ENCODE measurements around the gene EPS15.

- TF ChIP-seq CTCF (conservative IDR thresholded peaks at IDR 0.05; ENCODE audit: low read depth, low read length) (no peak), EZH2 (IDR thresholded peaks at IDR 0.05; ENCODE audit: low read length, unreplicated experiment) (no peak)
Observed at GRCh38 chr1:51316113-51316845, 202.8 kb downstream of the EPS15 start.
